ENCODE results near the gene KIF13A. TPM values are rescaled to one million over a fixed set of nuclear protein-coding genes. Genes with fewer than 3 reads are reported as not detected.

Gene KIF13A
- total RNA-seq, 4 donors from 2014 or later, result 36.3 to 47.5 (median 38.1) TPM

- no peak for DNase-seq
- in situ Hi-C loops (cut with MboI; ENCODE audit: low pct_ligation_motif_present in 1 of 4, low pct_unique_long_range_greater_than_20kb in 1 of 4, low sequenced_read_pairs in 3 of 4) (loop anchor here in 1 of 4 donors (25.0 kb wide), 1 partner anchor 126 kb away; the partner anchor contains the start of gene NHLRC1), intact Hi-C loops (cut with DNase I; ENCODE audit: low total_unique reads) (loop anchor here (5.0 to 10.0 kb wide), 3 partner anchors 51 to 139 kb away; partner anchors contain the start of gene NHLRC1)
- Histone ChIP-seq H3K36me3 (no peaks in the 10 kb centered on the region), H3K27ac (peak overlapping the region; percentile 83 to 93 (median 92)), H3K4me1 (peaks cover 7 to 38% (median 33%) of the 10 kb centered on the region in 4 donors), H3K9me3 (no peaks in the 10 kb centered on the region), H3K27me3 (no peaks in the 10 kb centered on the region), H3K4me3 (peak overlapping the region; percentile 21 to 69 (median 54))
- 25 to 32% methylated on average over 11 of the region's 11 CpGs for WGBS, 2 donors (ENCODE audit: low coverage in 1 of 2)
- TF ChIP-seq POLR2A (IDR thresholded peaks at IDR 0.05), result no peak
- TF ChIP-seq POLR2AphosphoS5 (IDR thresholded peaks at IDR 0.05), result no peak
- no peak for TF ChIP-seq EP300 (IDR thresholded peaks at IDR 0.05; ENCODE audit: low read depth)
These were observed 1.3 kb downstream of the KIF13A start for GRCh38 chr6:17985934-17986655.

- intact Hi-C loops (cut with DNase I; ENCODE audit: low total_unique reads) (loop anchor here (5.0 to 10.0 kb wide), 3 partner anchors 50 to 140 kb away; partner anchors contain the start of gene NHLRC1), in situ Hi-C loops (cut with MboI; ENCODE audit: low pct_ligation_motif_present in 1 of 4, low pct_unique_long_range_greater_than_20kb in 1 of 4, low sequenced_read_pairs in 3 of 4) (loop anchor here in 1 of 4 donors (25.0 kb wide), 1 partner anchor 127 kb away; the partner anchor contains the start of gene NHLRC1)
- no peaks in the 10 kb centered on the region for H3K27me3 ChIP-seq
- WGBS, 2 donors (ENCODE audit: low coverage in 1 of 2), result 26 to 32% methylated on average over 8 to 11 of the region's 11 CpGs
- peaks cover 7 to 42% (median 33%) of the 10 kb centered on the region in 4 donors for H3K4me1 ChIP-seq
- peak overlapping the region in 3 of 4 donors; percentile 52 to 69 (median 55) for H3K4me3 ChIP-seq
- H3K9me3 ChIP-seq, result no peaks in the 10 kb centered on the region
- no peak for DNase-seq
- peak overlapping the region; percentile 83 to 93 (median 92) for H3K27ac ChIP-seq
- TF ChIP-seq EP300 (IDR thresholded peaks at IDR 0.05; ENCODE audit: low read depth) (no peak), POLR2A (IDR thresholded peaks at IDR 0.05) (no peak), POLR2AphosphoS5 (IDR thresholded peaks at IDR 0.05) (no peak), CTCF (IDR thresholded peaks at IDR 0.05) (no peak)
- no peaks in the 10 kb centered on the region for H3K36me3 ChIP-seq
These were observed 2.4 kb downstream of the KIF13A start for GRCh38 chr6:17984812-17985670.

- in situ Hi-C loops (cut with MboI; ENCODE audit: low pct_ligation_motif_present in 1 of 4, low pct_unique_long_range_greater_than_20kb in 1 of 4, low sequenced_read_pairs in 3 of 4), result loop anchor here in 1 of 4 donors (25.0 kb wide), 1 partner anchor 128 kb away; the partner anchor contains the start of gene NHLRC1
- Histone ChIP-seq H3K36me3 (no peaks in the 10 kb centered on the region), H3K4me3 (peak overlapping the region in 1 of 4 donors; percentile 69), H3K9me3 (no peaks in the 10 kb centered on the region), H3K27ac (peak overlapping the region; percentile 17 to 93 (median 92)), H3K4me1 (peaks cover 7 to 42% (median 33%) of the 10 kb centered on the region in 4 donors), H3K27me3 (no peaks in the 10 kb centered on the region)
- no peak for DNase-seq
- no peak for TF ChIP-seq POLR2A (IDR thresholded peaks at IDR 0.05)
- no peak for TF ChIP-seq EP300 (IDR thresholded peaks at IDR 0.05; ENCODE audit: low read depth)
- TF ChIP-seq POLR2AphosphoS5 (IDR thresholded peaks at IDR 0.05), result no peak
- TF ChIP-seq CTCF (IDR thresholded peaks at IDR 0.05), result no peak
- WGBS, 2 donors (ENCODE audit: low coverage in 1 of 2), result 8% methylated on average over 1 of the region's 1 CpG
- intact Hi-C loops (cut with DNase I; ENCODE audit: low total_unique reads), result loop anchor here (10.0 kb wide), 2 partner anchors 50 to 140 kb away; partner anchors contain the start of gene NHLRC1
These were observed 3.0 kb downstream of the KIF13A start for GRCh38 chr6:17984399-17984798.

- Histone ChIP-seq H3K27ac (peak overlapping the region in 2 of 4 donors; percentile 17 to 93), H3K9me3 (no peaks in the 10 kb centered on the region), H3K27me3 (no peaks in the 10 kb centered on the region), H3K4me1 (peaks cover 7 to 35% (median 32%) of the 10 kb centered on the region in 4 donors), H3K36me3 (no peaks in the 10 kb centered on the region), H3K4me3 (peak overlapping the region in 1 of 4 donors; percentile 19)
- DNase-seq, result no peak
- intact Hi-C loops (cut with DNase I; ENCODE audit: low total_unique reads), result loop anchor here (10.0 kb wide), 2 partner anchors 49 to 141 kb away; partner anchors contain the start of gene NHLRC1
- in situ Hi-C loops (cut with MboI; ENCODE audit: low pct_ligation_motif_present in 1 of 4, low pct_unique_long_range_greater_than_20kb in 1 of 4, low sequenced_read_pairs in 3 of 4), result loop anchor here in 1 of 4 donors (25.0 kb wide), 1 partner anchor 129 kb away; the partner anchor contains the start of gene NHLRC1
- no peak for TF ChIP-seq CTCF (IDR thresholded peaks at IDR 0.05)
- TF ChIP-seq POLR2AphosphoS5 (IDR thresholded peaks at IDR 0.05), result no peak
- TF ChIP-seq POLR2A (IDR thresholded peaks at IDR 0.05), result no peak
- no peak for TF ChIP-seq EP300 (IDR thresholded peaks at IDR 0.05; ENCODE audit: low read depth)
- WGBS, 2 donors (ENCODE audit: low coverage in 1 of 2), result 57% methylated on average over 2 of the region's 2 CpGs; no CpG with 5 or more reads in 1 of the 2 donors
These were observed 3.7 kb downstream of the KIF13A start for GRCh38 chr6:17983730-17984129.
